Activated T-helper 9 cell treated with anti-CD3 and anti-CD28 coated beads, Interleukin-2, amount 50 U/mL, for 16 hours (primary cell): ENCODE results near the gene C19orf18.

Experiments used
- DNase-seq: peaks from one replicate; pipeline ENCODE4 v3.0.0-alpha.2; 2020; ENCODE audit warnings: low read depth

Gene C19orf18

GRCh38 chr19:57947419-57948134, 26.8 kb downstream of the C19orf18 start, which contains the start of gene ZNF256:
Gene ZNF256 (minus strand): TSS chr19:57947706. CDS start chr19:57947474, 232 bp downstream.
- peak; percentile 78 for DNase-seq

GRCh38 chr19:57947088-57947418, 27.3 kb downstream of the C19orf18 start:
- peak; percentile 0 for DNase-seq

- DNase-seq, result no peak
These were observed 28.0 kb downstream of the C19orf18 start for GRCh38 chr19:57946316-57946715.

GRCh38 chr19:57941593-57941992, 32.7 kb downstream of the C19orf18 start:
- no peak for DNase-seq

GRCh38 chr19:57935731-57936130, 38.6 kb downstream of the C19orf18 start:
- no peak for DNase-seq

- peak; percentile 2 for DNase-seq
These were observed 39.3 kb downstream of the C19orf18 start, which contains the start of gene ZNF418 for GRCh38 chr19:57934820-57935665. Gene ZNF418 (minus strand): TSS chr19:57935402. CDS start chr19:57933822, 1,580 bp downstream.

- DNase-seq, result no peak
These were observed 46.7 kb downstream of the C19orf18 start for GRCh38 chr19:57927587-57927986.

GRCh38 chr19:57916168-57916995, 58.0 kb downstream of the C19orf18 start, which contains the start of gene ZNF417:
Gene ZNF417 (minus strand): TSS chr19:57916592. CDS start chr19:57916411, 181 bp downstream.
- peak; percentile 78 for DNase-seq

- DNase-seq, result no peak
These were observed 59.8 kb downstream of the C19orf18 start for GRCh38 chr19:57914531-57914930.
